ENCODE results near the gene NAXD.
A peak's percentile ranks its signal among the peaks of the same experiment; 100 is the strongest.

Gene NAXD

GRCh38 chr13:110570886-110571285 is 44.5 kb upstream of the NAXD start:
- Histone ChIP-seq H3K27ac (replicated peaks; ENCODE audit: low read length) (no peak overlapping the region), H2AFZ (ENCODE audit: low read length) (no peak overlapping the region), H3K79me1 (ENCODE audit: low read depth, low read length) (no peaks in the 10 kb centered on the region), H3K9ac (ENCODE audit: low read depth, low read length, poor library complexity) (no peak overlapping the region), H2BK120ac (ENCODE audit: low read depth, low read length) (no peak overlapping the region), H3K4me1 (ENCODE audit: control insufficient read depth in 2 of 2, insufficient read depth in 1 of 2, low read depth in 1 of 2, low read length in 2 of 2) (peaks cover 7 to 12% of the 10 kb centered on the region in 2 donors), H2BK12ac (ENCODE audit: low read length) (no peak overlapping the region), H3K14ac (ENCODE audit: low read length) (no peak overlapping the region), H2BK5ac (ENCODE audit: low read length) (no peak overlapping the region), H3K4me3 (ENCODE audit: low read length in 2 of 2) (no peak overlapping the region), H3K4ac (ENCODE audit: low read length) (no peak overlapping the region), H3K4me2 (ENCODE audit: insufficient read depth, low read length, poor library complexity, severe bottlenecking) (no peak overlapping the region), H3K36me3 (replicated peaks in 1 of 2; ENCODE audit: control insufficient read depth in 2 of 2, insufficient read depth in 2 of 2, low read length in 2 of 2) (no peaks in the 10 kb centered on the region), H2AK5ac (ENCODE audit: low read depth, low read length) (no peak overlapping the region), H3K18ac (ENCODE audit: low read length) (no peak overlapping the region), H3K27me3 (ENCODE audit: control insufficient read depth in 3 of 3, insufficient read depth in 3 of 3, low read depth in 1 of 3, low read length in 3 of 3) (peaks cover 0 to 22% (median 0%) of the 10 kb centered on the region in 3 experiments), H4K8ac (ENCODE audit: low read depth, low read length) (no peak overlapping the region), H3K9me3 (replicated peaks in 1 of 2; ENCODE audit: control insufficient read depth in 2 of 2, insufficient read depth in 1 of 2, low read depth in 1 of 2, low read length in 2 of 2) (no peaks in the 10 kb centered on the region), H2BK15ac (ENCODE audit: low read length) (no peak overlapping the region), H3K23ac (ENCODE audit: low read depth, low read length, poor library complexity) (no peak overlapping the region), H4K91ac (ENCODE audit: low read depth, low read length, poor library complexity) (no peak overlapping the region)
- DNase-seq (ENCODE audit: low spot score): no peak
- WGBS, 2 donors (ENCODE audit: extremely low coverage in 2 of 2, insufficient read length in 2 of 2, insufficient replicate concordance in 1 of 2): no CpG with 5 or more reads among the region's 10 CpGs

GRCh38 chr13:110571896-110572777 is 43.2 kb upstream of the NAXD start:
- H2BK5ac ChIP-seq (ENCODE audit: low read length): no peak overlapping the region
- WGBS, 2 donors (ENCODE audit: extremely low coverage in 2 of 2, insufficient read length in 2 of 2, insufficient replicate concordance in 1 of 2): no CpG with 5 or more reads among the region's 20 CpGs
- peak overlapping the region; percentile 62 for H3K18ac ChIP-seq (ENCODE audit: low read length)
- H4K91ac ChIP-seq (ENCODE audit: low read depth, low read length, poor library complexity): peak overlapping the region; percentile 20
- no peaks in the 10 kb centered on the region for H3K9me3 ChIP-seq (replicated peaks in 1 of 2; ENCODE audit: control insufficient read depth in 2 of 2, insufficient read depth in 1 of 2, low read depth in 1 of 2, low read length in 2 of 2)
- peak overlapping the region; percentile 53 for H3K23ac ChIP-seq (ENCODE audit: low read depth, low read length, poor library complexity)
- H2BK15ac ChIP-seq (ENCODE audit: low read length): no peak overlapping the region
- peaks cover 0 to 22% (median 0%) of the 10 kb centered on the region in 3 experiments for H3K27me3 ChIP-seq (ENCODE audit: control insufficient read depth in 3 of 3, insufficient read depth in 3 of 3, low read depth in 1 of 3, low read length in 3 of 3)
- no peak overlapping the region for H3K9ac ChIP-seq (ENCODE audit: low read depth, low read length, poor library complexity)
- H3K4me2 ChIP-seq (ENCODE audit: insufficient read depth, low read length, poor library complexity, severe bottlenecking): no peak overlapping the region
- no peak overlapping the region for H4K8ac ChIP-seq (ENCODE audit: low read depth, low read length)
- no peak overlapping the region for H2AFZ ChIP-seq (ENCODE audit: low read length)
- no peaks in the 10 kb centered on the region for H3K79me1 ChIP-seq (ENCODE audit: low read depth, low read length)
- no peaks in the 10 kb centered on the region for H3K36me3 ChIP-seq (replicated peaks in 1 of 2; ENCODE audit: control insufficient read depth in 2 of 2, insufficient read depth in 2 of 2, low read length in 2 of 2)
- H3K4me3 ChIP-seq (ENCODE audit: low read length in 2 of 2): no peak overlapping the region
- peaks cover 7 to 12% of the 10 kb centered on the region in 2 donors for H3K4me1 ChIP-seq (ENCODE audit: control insufficient read depth in 2 of 2, insufficient read depth in 1 of 2, low read depth in 1 of 2, low read length in 2 of 2)
- no peak overlapping the region for H3K14ac ChIP-seq (ENCODE audit: low read length)
- H2AK5ac ChIP-seq (ENCODE audit: low read depth, low read length): peak overlapping the region; percentile 51
- peak overlapping the region; percentile 15 for H3K4ac ChIP-seq (ENCODE audit: low read length)
- no peak overlapping the region for H2BK120ac ChIP-seq (ENCODE audit: low read depth, low read length)
- no peak overlapping the region for H2BK12ac ChIP-seq (ENCODE audit: low read length)
- H3K27ac ChIP-seq (replicated peaks; ENCODE audit: low read length): no peak overlapping the region
- no peak for DNase-seq (ENCODE audit: low spot score)

GRCh38 chr13:110572778-110573118 is 42.6 kb upstream of the NAXD start:
- H3K4ac ChIP-seq (ENCODE audit: low read length): no peak overlapping the region
- no peak overlapping the region for H3K4me3 ChIP-seq (ENCODE audit: low read length in 2 of 2)
- no peak overlapping the region for H2AFZ ChIP-seq (ENCODE audit: low read length)
- H2BK15ac ChIP-seq (ENCODE audit: low read length): no peak overlapping the region
- no peak overlapping the region for H3K4me2 ChIP-seq (ENCODE audit: insufficient read depth, low read length, poor library complexity, severe bottlenecking)
- H3K9me3 ChIP-seq (replicated peaks in 1 of 2; ENCODE audit: control insufficient read depth in 2 of 2, insufficient read depth in 1 of 2, low read depth in 1 of 2, low read length in 2 of 2): no peaks in the 10 kb centered on the region
- H2BK12ac ChIP-seq (ENCODE audit: low read length): no peak overlapping the region
- DNase-seq (ENCODE audit: low spot score): no peak
- H3K27me3 ChIP-seq (ENCODE audit: control insufficient read depth in 3 of 3, insufficient read depth in 3 of 3, low read depth in 1 of 3, low read length in 3 of 3): peaks cover 0 to 22% (median 0%) of the 10 kb centered on the region in 3 experiments
- H4K8ac ChIP-seq (ENCODE audit: low read depth, low read length): no peak overlapping the region
- H3K18ac ChIP-seq (ENCODE audit: low read length): no peak overlapping the region
- no peak overlapping the region for H3K27ac ChIP-seq (replicated peaks; ENCODE audit: low read length)
- no peaks in the 10 kb centered on the region for H3K36me3 ChIP-seq (replicated peaks in 1 of 2; ENCODE audit: control insufficient read depth in 2 of 2, insufficient read depth in 2 of 2, low read length in 2 of 2)
- H3K79me1 ChIP-seq (ENCODE audit: low read depth, low read length): no peaks in the 10 kb centered on the region
- no peak overlapping the region for H3K9ac ChIP-seq (ENCODE audit: low read depth, low read length, poor library complexity)
- peaks cover 7 to 12% of the 10 kb centered on the region in 2 donors for H3K4me1 ChIP-seq (ENCODE audit: control insufficient read depth in 2 of 2, insufficient read depth in 1 of 2, low read depth in 1 of 2, low read length in 2 of 2)
- no CpG with 5 or more reads among the region's 2 CpGs for WGBS, 2 donors (ENCODE audit: extremely low coverage in 2 of 2, insufficient read length in 2 of 2, insufficient replicate concordance in 1 of 2)
- no peak overlapping the region for H2BK5ac ChIP-seq (ENCODE audit: low read length)
- H4K91ac ChIP-seq (ENCODE audit: low read depth, low read length, poor library complexity): no peak overlapping the region
- H2BK120ac ChIP-seq (ENCODE audit: low read depth, low read length): no peak overlapping the region
- no peak overlapping the region for H3K23ac ChIP-seq (ENCODE audit: low read depth, low read length, poor library complexity)
- no peak overlapping the region for H3K14ac ChIP-seq (ENCODE audit: low read length)
- no peak overlapping the region for H2AK5ac ChIP-seq (ENCODE audit: low read depth, low read length)

GRCh38 chr13:110574161-110574560 is 41.2 kb upstream of the NAXD start:
- peaks cover 0 to 22% (median 0%) of the 10 kb centered on the region in 3 experiments for H3K27me3 ChIP-seq (ENCODE audit: control insufficient read depth in 3 of 3, insufficient read depth in 3 of 3, low read depth in 1 of 3, low read length in 3 of 3)
- no CpG with 5 or more reads among the region's 9 CpGs for WGBS, 2 donors (ENCODE audit: extremely low coverage in 2 of 2, insufficient read length in 2 of 2, insufficient replicate concordance in 1 of 2)
- no peak for DNase-seq (ENCODE audit: low spot score)
- no peak overlapping the region for H3K27ac ChIP-seq (replicated peaks; ENCODE audit: low read length)
- H3K79me1 ChIP-seq (ENCODE audit: low read depth, low read length): no peaks in the 10 kb centered on the region
- no peak overlapping the region for H2BK120ac ChIP-seq (ENCODE audit: low read depth, low read length)
- H4K8ac ChIP-seq (ENCODE audit: low read depth, low read length): no peak overlapping the region
- no peak overlapping the region for H2AK5ac ChIP-seq (ENCODE audit: low read depth, low read length)
- H3K4ac ChIP-seq (ENCODE audit: low read length): no peak overlapping the region
- no peak overlapping the region for H3K9ac ChIP-seq (ENCODE audit: low read depth, low read length, poor library complexity)
- H2AFZ ChIP-seq (ENCODE audit: low read length): no peak overlapping the region
- H2BK5ac ChIP-seq (ENCODE audit: low read length): no peak overlapping the region
- H3K14ac ChIP-seq (ENCODE audit: low read length): no peak overlapping the region
- no peak overlapping the region for H2BK12ac ChIP-seq (ENCODE audit: low read length)
- peak overlapping the region; percentile 78 for H3K18ac ChIP-seq (ENCODE audit: low read length)
- H2BK15ac ChIP-seq (ENCODE audit: low read length): no peak overlapping the region
- H4K91ac ChIP-seq (ENCODE audit: low read depth, low read length, poor library complexity): no peak overlapping the region
- H3K36me3 ChIP-seq (replicated peaks in 1 of 2; ENCODE audit: control insufficient read depth in 2 of 2, insufficient read depth in 2 of 2, low read length in 2 of 2): no peaks in the 10 kb centered on the region
- no peaks in the 10 kb centered on the region for H3K9me3 ChIP-seq (replicated peaks in 1 of 2; ENCODE audit: control insufficient read depth in 2 of 2, insufficient read depth in 1 of 2, low read depth in 1 of 2, low read length in 2 of 2)
- peaks cover 7 to 12% of the 10 kb centered on the region in 2 donors for H3K4me1 ChIP-seq (ENCODE audit: control insufficient read depth in 2 of 2, insufficient read depth in 1 of 2, low read depth in 1 of 2, low read length in 2 of 2)
- H3K4me2 ChIP-seq (ENCODE audit: insufficient read depth, low read length, poor library complexity, severe bottlenecking): no peak overlapping the region
- no peak overlapping the region for H3K4me3 ChIP-seq (ENCODE audit: low read length in 2 of 2)
- no peak overlapping the region for H3K23ac ChIP-seq (ENCODE audit: low read depth, low read length, poor library complexity)
